Measurements from ENCODE around the gene GDA.

- TF ChIP-seq CTCF (IDR thresholded peaks at IDR 0.05 in 8 of 11, conservative IDR thresholded peaks at IDR 0.05 in 3 of 11) (no peak), POLR2A (IDR thresholded peaks at IDR 0.05) (no peak), POLR2AphosphoS5 (IDR thresholded peaks at IDR 0.05) (no peak)
These were observed 44.2 kb downstream of the GDA start for GRCh38 chr9:72193478-72193881.
